ENCODE measurements around the gene GPAT2.
"Not testable (repeated sequence)": the region's sequence is repeated elsewhere in the genome, so short reads cannot be mapped to it uniquely, and the experiment has no call there.

Gene GPAT2

GRCh38 chr2:96049049-96049916, 14.6 kb upstream of the GPAT2 start:
- not testable (repeated sequence) for DNase-seq; H4K8ac ChIP-seq (ENCODE audit: low read length); H3K9ac ChIP-seq (ENCODE audit: low read length); H3K4me1 ChIP-seq (ENCODE audit: control insufficient read depth, insufficient read depth, low read depth, low read length); H3K23ac ChIP-seq (ENCODE audit: low read length in 2 of 2); H3K14ac ChIP-seq (ENCODE audit: low read length in 2 of 2); H3K27me3 ChIP-seq (ENCODE audit: control insufficient read depth in 1 of 2, insufficient read depth in 1 of 2, low read length in 2 of 2); H2AFZ ChIP-seq (ENCODE audit: low read depth, low read length); H3K4me3 ChIP-seq (ENCODE audit: insufficient read depth in 1 of 2, low read depth in 1 of 2, low read length in 2 of 2); H2BK12ac ChIP-seq (ENCODE audit: low read length in 2 of 2); H3K27ac ChIP-seq (ENCODE audit: low read length, poor library complexity, severe bottlenecking); H3K36me3 ChIP-seq (ENCODE audit: control insufficient read depth in 1 of 2, insufficient read depth in 2 of 2, low read depth in 1 of 2, low read length in 2 of 2); H2AK5ac ChIP-seq (ENCODE audit: low read length, severe bottlenecking); H2BK120ac ChIP-seq (ENCODE audit: low read depth, low read length); H2BK5ac ChIP-seq (ENCODE audit: low read depth, low read length, poor library complexity, severe bottlenecking); H2BK15ac ChIP-seq (ENCODE audit: low read depth, poor library complexity, severe bottlenecking); H3K18ac ChIP-seq (ENCODE audit: low read depth in 1 of 2, low read length in 2 of 2); H4K91ac ChIP-seq (ENCODE audit: low read length); H3K4me2 ChIP-seq (ENCODE audit: low read length, poor library complexity, severe bottlenecking); H3K79me1 ChIP-seq (replicated peaks; ENCODE audit: low read length, poor library complexity, severe bottlenecking); H3K9me3 ChIP-seq (ENCODE audit: control insufficient read depth, low read length); H3K4ac ChIP-seq (ENCODE audit: low read depth in 1 of 2, low read length in 2 of 2)
- WGBS = no CpG with 5 or more reads among the region's 18 CpGs

- WGBS = no CpG with 5 or more reads among the region's 14 CpGs
- H3K4ac ChIP-seq (ENCODE audit: low read depth in 1 of 2, low read length in 2 of 2) = not testable (repeated sequence)
Observed at GRCh38 chr2:96035554-96035953, 838 bp upstream of the GPAT2 start.

GRCh38 chr2:96033997-96034396, 719 bp downstream of the GPAT2 start:
- H3K4me3 ChIP-seq (ENCODE audit: insufficient read depth in 1 of 2, low read depth in 1 of 2, low read length in 2 of 2); H2AFZ ChIP-seq (ENCODE audit: low read depth, low read length); H2BK120ac ChIP-seq (ENCODE audit: low read depth, low read length); H3K14ac ChIP-seq (ENCODE audit: low read length in 2 of 2); H4K91ac ChIP-seq (ENCODE audit: low read length); H3K9me3 ChIP-seq (ENCODE audit: control insufficient read depth, low read length); H4K8ac ChIP-seq (ENCODE audit: low read length); H3K4ac ChIP-seq (ENCODE audit: low read depth in 1 of 2, low read length in 2 of 2); H3K27ac ChIP-seq (ENCODE audit: low read length, poor library complexity, severe bottlenecking); H3K36me3 ChIP-seq (ENCODE audit: control insufficient read depth in 1 of 2, insufficient read depth in 2 of 2, low read depth in 1 of 2, low read length in 2 of 2); H3K4me2 ChIP-seq (ENCODE audit: low read length, poor library complexity, severe bottlenecking); H3K79me1 ChIP-seq (replicated peaks; ENCODE audit: low read length, poor library complexity, severe bottlenecking); H3K18ac ChIP-seq (ENCODE audit: low read depth in 1 of 2, low read length in 2 of 2); H2BK12ac ChIP-seq (ENCODE audit: low read length in 2 of 2); H3K23ac ChIP-seq (ENCODE audit: low read length in 2 of 2); H3K9ac ChIP-seq (ENCODE audit: low read length); H3K4me1 ChIP-seq (ENCODE audit: control insufficient read depth, insufficient read depth, low read depth, low read length); H3K27me3 ChIP-seq (ENCODE audit: control insufficient read depth in 1 of 2, insufficient read depth in 1 of 2, low read length in 2 of 2); H2AK5ac ChIP-seq (ENCODE audit: low read length, severe bottlenecking); H2BK15ac ChIP-seq (ENCODE audit: low read depth, poor library complexity, severe bottlenecking); DNase-seq; H2BK5ac ChIP-seq (ENCODE audit: low read depth, low read length, poor library complexity, severe bottlenecking): not testable (repeated sequence)
- no CpG with 5 or more reads among the region's 9 CpGs for WGBS

More at GRCh38 chr2:96035554-96035953, 838 bp upstream of the GPAT2 start:
- not testable (repeated sequence) for H3K9me3 ChIP-seq (ENCODE audit: control insufficient read depth, low read length); H4K91ac ChIP-seq (ENCODE audit: low read length); H3K27me3 ChIP-seq (ENCODE audit: control insufficient read depth in 1 of 2, insufficient read depth in 1 of 2, low read length in 2 of 2); H2BK15ac ChIP-seq (ENCODE audit: low read depth, poor library complexity, severe bottlenecking); H3K36me3 ChIP-seq (ENCODE audit: control insufficient read depth in 1 of 2, insufficient read depth in 2 of 2, low read depth in 1 of 2, low read length in 2 of 2); H3K18ac ChIP-seq (ENCODE audit: low read depth in 1 of 2, low read length in 2 of 2); H2BK5ac ChIP-seq (ENCODE audit: low read depth, low read length, poor library complexity, severe bottlenecking); H3K9ac ChIP-seq (ENCODE audit: low read length); H2AK5ac ChIP-seq (ENCODE audit: low read length, severe bottlenecking); DNase-seq; H2BK12ac ChIP-seq (ENCODE audit: low read length in 2 of 2); H4K8ac ChIP-seq (ENCODE audit: low read length); H3K27ac ChIP-seq (ENCODE audit: low read length, poor library complexity, severe bottlenecking); H3K4me3 ChIP-seq (ENCODE audit: insufficient read depth in 1 of 2, low read depth in 1 of 2, low read length in 2 of 2); H3K14ac ChIP-seq (ENCODE audit: low read length in 2 of 2); H2AFZ ChIP-seq (ENCODE audit: low read depth, low read length); H3K4me2 ChIP-seq (ENCODE audit: low read length, poor library complexity, severe bottlenecking); H3K79me1 ChIP-seq (replicated peaks; ENCODE audit: low read length, poor library complexity, severe bottlenecking); H3K23ac ChIP-seq (ENCODE audit: low read length in 2 of 2); H2BK120ac ChIP-seq (ENCODE audit: low read depth, low read length); H3K4me1 ChIP-seq (ENCODE audit: control insufficient read depth, insufficient read depth, low read depth, low read length)

- not testable (repeated sequence) for H3K27me3 ChIP-seq (ENCODE audit: control insufficient read depth in 1 of 2, insufficient read depth in 1 of 2, low read length in 2 of 2); H2BK5ac ChIP-seq (ENCODE audit: low read depth, low read length, poor library complexity, severe bottlenecking); H2BK15ac ChIP-seq (ENCODE audit: low read depth, poor library complexity, severe bottlenecking); H4K8ac ChIP-seq (ENCODE audit: low read length); H3K27ac ChIP-seq (ENCODE audit: low read length, poor library complexity, severe bottlenecking); H3K4ac ChIP-seq (ENCODE audit: low read depth in 1 of 2, low read length in 2 of 2); H3K4me3 ChIP-seq (ENCODE audit: insufficient read depth in 1 of 2, low read depth in 1 of 2, low read length in 2 of 2); H3K4me2 ChIP-seq (ENCODE audit: low read length, poor library complexity, severe bottlenecking); H3K23ac ChIP-seq (ENCODE audit: low read length in 2 of 2); H3K9me3 ChIP-seq (ENCODE audit: control insufficient read depth, low read length); H2BK12ac ChIP-seq (ENCODE audit: low read length in 2 of 2); H3K14ac ChIP-seq (ENCODE audit: low read length in 2 of 2); H2AFZ ChIP-seq (ENCODE audit: low read depth, low read length); H2AK5ac ChIP-seq (ENCODE audit: low read length, severe bottlenecking); H3K79me1 ChIP-seq (replicated peaks; ENCODE audit: low read length, poor library complexity, severe bottlenecking); H3K4me1 ChIP-seq (ENCODE audit: control insufficient read depth, insufficient read depth, low read depth, low read length); H3K9ac ChIP-seq (ENCODE audit: low read length); H4K91ac ChIP-seq (ENCODE audit: low read length); H2BK120ac ChIP-seq (ENCODE audit: low read depth, low read length); H3K36me3 ChIP-seq (ENCODE audit: control insufficient read depth in 1 of 2, insufficient read depth in 2 of 2, low read depth in 1 of 2, low read length in 2 of 2); DNase-seq; H3K18ac ChIP-seq (ENCODE audit: low read depth in 1 of 2, low read length in 2 of 2)
- no CpG with 5 or more reads among the region's 16 CpGs for WGBS
Observed at GRCh38 chr2:96027725-96028325, 6.9 kb downstream of the GPAT2 start.
